Suppressor macrophage (primary cell): ENCODE measurements around the gene LUZP2.
"Not testable (repeated sequence)": the region's sequence is repeated elsewhere in the genome, so short reads cannot be mapped to it uniquely, and the experiment has no call there.

Source experiments
- DNase-seq, 4 experiments: peaks; one replicate each; pipeline ENCODE4 v3.0.0-alpha.2; 2020 to 2022

Gene LUZP2

DNA sequence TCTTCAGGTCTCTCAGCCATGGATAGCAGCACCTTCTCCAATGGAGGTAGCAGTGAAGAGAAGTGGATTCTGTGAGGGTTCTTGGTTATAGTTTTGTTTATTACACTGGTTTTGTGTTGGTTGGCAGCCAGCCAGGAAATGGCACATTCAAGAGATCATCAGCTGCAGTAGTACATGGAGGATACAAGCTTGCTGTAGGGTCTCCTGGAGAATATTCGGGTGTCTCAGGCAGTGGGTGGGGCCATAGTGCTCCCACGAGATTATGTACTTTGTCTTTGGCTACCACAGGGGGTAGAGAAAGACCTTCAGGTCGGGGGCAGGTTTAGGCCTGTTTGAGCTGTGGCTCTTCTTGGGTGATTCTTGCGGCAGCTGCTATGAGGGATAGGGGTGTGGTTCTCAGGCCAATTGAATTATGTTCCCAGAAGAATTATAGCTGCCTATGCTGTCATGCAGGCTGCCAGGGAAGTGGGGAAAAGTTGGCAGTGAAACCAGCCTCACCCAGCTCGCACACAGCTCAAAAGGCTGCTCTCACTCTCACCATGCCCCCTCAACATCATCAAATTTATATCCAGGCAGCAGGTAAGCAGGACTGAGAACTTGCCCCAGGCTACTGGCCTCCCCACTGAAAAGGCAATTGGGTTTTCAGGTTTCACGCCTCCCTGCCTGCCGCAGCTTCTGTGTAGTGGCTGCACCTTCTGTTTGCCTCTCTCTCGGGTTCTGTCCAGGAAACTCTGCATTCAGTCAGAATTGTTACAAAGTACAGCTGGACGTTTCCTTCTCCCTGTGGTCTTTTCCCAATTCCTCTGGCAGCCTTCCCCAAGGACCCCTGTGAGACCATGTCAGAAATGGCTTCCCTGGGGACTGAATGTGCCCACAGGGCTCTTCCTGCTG lies 435.5 kb downstream of the LUZP2 start:
- DNase-seq, result no peak

DNA sequence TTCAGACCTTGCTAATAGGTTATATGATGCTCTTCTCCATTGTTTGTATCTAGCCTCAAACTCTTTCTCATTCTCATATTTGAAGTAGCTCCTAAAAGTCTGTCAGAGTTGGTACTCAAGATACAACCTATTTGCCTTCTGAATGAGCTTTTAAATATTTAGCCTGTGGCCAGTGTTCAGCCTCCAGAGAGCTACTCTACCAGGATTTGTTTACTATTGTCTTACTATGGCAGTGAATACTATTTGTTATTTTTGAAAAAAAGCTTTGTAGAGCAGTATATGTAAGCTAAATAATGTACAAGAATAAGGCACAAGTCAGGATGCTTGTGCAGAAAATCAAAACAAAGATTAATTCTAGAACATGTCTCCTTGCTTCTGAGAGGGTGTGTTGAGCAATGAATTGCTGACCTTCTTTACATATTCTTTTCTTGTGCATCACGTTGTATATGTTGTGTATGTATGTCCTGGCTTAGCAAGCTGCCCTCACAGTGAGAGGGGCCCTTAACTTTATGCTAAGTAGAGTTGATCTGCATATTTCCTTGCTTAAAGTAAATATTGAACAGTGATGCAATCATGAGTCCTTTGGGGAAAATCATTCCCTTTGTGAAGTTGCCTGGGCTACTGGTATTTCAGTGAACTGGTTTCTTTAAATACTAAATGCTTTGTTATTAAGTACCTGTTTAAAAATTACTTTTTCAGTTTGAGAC lies 438.0 kb downstream of the LUZP2 start:
- no peak for DNase-seq

DNA sequence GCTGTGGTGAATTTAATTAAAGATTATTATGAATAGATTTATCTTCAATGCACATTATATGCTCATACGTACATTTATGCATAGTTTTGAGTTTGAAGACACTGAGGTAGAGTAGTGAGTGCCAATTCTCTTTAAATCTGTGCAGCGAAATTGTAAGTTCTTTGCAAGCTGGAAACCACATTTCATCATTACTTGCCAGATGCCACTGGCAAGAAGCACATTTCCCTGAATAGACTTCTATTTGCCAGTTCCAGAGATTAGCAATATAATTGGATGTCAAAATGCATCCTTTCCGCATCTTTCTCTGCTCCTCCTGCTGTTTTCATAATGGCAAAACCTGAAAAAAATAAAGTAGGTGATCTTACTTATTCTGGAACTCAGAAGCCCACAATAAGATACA lies 448.0 kb downstream of the LUZP2 start:
- no peak for DNase-seq

- no peak for DNase-seq
Observed at GRCh38 chr11:24949406-24949805, 452.6 kb downstream of the LUZP2 start.

DNA sequence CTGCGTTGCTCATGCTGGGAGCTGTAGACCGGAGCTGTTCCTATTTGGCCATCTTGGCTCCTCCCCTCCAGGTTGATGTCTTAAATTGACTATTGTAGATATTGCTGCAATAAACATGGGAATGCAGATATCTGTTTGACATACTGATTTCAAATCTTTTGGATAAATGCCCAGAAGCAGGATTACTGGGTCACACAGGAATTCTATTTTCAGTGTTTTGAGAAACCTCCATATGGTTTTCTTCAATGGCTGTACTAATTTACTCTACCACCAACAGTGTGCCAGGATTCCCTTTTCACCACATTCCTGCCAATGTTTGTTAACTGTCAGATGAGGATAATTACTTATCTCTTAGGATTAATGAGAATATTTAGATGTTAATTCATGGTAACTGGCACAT lies 467.0 kb downstream of the LUZP2 start:
- no peak for DNase-seq

DNA sequence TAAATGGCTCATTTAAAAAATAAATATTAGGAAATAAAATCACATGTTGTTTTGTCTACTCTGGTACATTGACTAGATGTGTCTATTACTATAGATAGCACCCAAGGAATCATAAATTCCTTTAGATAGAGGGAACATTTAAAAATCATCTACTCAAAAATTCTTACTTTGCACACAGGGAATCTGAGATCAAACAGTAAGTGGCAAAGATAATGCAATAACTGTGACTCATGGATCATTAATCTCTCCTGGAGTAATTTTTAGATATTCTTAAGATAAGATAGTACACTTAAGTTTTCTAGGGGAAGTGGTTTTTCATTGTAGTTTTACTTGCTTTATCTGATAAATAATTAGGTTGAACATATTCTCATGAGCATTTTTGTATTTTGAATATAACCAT lies 468.9 kb downstream of the LUZP2 start:
- DNase-seq, result no peak

GRCh38 chr11:24993903-24994302 lies 497.1 kb downstream of the LUZP2 start:
- DNase-seq, result not testable (repeated sequence)

- DNase-seq, result not testable (repeated sequence)
Observed at GRCh38 chr11:24999929-25000328, 503.1 kb downstream of the LUZP2 start.

GRCh38 chr11:25037431-25037830 lies 540.6 kb downstream of the LUZP2 start:
- DNase-seq, result no peak

DNA sequence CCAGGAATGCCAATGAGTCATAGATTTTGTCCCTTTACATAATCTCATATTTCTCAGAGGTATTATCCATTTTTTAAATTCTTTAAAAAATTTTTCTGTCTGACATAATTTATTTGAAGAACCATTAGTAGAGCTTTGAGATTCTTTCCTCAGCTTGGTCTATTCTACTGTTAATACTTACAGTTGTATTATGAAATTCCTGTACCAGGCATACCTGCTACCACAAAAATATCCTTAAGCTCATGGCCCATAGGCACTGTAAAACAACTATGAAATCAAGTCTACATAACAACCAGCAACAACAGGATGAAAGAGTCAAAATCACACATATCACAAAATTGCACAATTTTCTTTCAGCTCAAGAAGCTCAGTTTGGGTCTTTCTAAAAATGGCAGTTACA lies 541.3 kb downstream of the LUZP2 start:
- no peak for DNase-seq

DNA sequence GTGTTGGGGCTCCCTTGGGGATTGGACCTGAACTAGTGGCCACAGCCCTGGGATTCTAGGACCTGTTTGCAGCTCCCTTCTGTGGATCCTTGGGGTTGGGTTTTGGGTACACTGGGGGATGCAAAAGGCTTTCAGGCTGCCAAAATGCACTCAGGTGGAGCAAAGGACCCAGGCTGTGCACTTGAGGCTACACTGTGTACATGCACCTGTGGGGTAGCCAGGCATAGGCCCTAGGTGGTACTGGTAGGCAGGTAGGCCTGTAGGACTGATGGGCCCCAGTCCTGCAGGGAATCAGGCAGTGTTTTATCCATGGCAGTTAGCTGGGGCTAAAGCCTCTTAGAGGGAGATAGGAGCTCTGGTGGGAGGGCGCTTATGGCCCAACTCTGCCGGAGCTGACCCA lies 542.3 kb downstream of the LUZP2 start:
- DNase-seq, result no peak

DNA sequence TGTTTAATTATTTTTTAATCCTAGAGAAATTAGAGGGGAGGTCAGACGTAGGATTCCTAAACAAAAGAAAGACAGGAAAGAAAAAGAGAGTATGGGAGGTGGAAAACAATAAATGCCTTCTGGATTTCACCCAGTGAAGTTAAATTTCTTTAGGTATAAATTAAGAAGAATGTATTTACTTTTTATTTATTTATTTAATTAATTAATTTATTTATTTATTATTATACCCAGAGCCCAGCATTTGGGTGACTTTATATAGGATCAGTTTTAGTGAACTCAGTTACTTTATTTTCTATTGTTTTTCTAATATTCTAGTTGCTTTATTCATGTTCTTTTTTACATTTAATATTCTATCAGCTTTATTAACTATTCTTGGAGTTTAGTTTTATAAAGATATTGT lies 551.8 kb downstream of the LUZP2 start:
- no peak for DNase-seq

- no peak for DNase-seq
Observed at GRCh38 chr11:25052844-25053243, 556.0 kb downstream of the LUZP2 start.

DNA sequence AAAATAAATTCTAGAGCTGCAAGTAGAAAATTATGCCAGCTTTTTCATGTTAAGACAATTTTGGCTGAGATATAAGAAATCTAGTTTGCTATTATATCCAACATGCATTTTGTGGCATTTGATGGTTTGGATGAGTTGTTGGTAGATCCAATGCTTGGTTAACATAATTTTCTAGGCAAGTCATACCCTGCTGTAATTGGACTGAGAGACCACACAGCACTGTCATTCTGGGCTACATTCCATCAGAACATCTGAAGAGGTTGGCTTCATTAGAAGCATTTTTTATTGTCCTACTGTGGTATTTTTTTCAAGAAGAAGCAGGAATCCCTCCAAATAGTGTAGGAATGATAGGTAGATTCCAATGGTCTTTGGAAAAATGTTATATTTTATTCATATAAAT lies 561.0 kb downstream of the LUZP2 start:
- no peak for DNase-seq

DNA sequence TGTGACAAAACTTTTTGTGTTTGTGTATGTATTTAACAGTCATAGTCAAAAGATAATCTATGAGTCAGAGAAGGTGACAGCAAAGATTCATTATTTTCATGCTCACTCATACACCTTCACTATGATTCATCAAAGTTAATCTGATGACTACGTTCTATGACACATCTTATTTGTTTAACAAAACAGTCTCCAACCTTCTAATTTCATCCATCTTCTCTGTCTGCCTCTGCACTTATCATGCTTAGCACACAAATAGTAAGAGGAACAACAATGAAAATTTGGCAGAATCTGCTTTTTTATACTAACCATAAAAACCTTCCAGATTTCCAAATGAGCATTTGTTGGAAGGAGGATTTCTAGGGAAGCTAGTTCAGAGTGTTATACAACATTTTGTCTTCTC lies 568.9 kb downstream of the LUZP2 start:
- no peak for DNase-seq

DNA sequence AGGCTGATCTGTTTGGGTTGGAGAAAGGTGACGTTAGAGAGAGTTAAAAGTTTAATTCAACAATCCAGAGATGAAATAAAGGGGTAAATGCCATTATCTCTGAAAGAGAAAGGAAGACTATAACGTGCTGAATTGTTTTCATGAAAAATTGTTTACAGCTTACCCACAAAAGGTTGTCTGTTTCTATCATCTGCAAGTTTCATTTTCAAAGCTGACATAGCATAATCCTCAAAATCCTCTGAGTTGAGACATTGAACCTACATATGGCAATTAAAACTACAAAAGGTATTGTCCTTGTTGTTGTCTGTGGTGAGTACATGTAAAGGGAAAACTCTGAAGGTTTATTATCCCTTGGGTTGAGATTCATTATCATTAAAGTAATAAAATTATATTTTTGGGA lies 569.9 kb downstream of the LUZP2 start:
- DNase-seq, result no peak

GRCh38 chr11:25068451-25068850 lies 571.6 kb downstream of the LUZP2 start:
- DNase-seq, result no peak

GRCh38 chr11:25094085-25094802 lies 597.4 kb downstream of the LUZP2 start:
- DNase-seq, result no peak

DNA sequence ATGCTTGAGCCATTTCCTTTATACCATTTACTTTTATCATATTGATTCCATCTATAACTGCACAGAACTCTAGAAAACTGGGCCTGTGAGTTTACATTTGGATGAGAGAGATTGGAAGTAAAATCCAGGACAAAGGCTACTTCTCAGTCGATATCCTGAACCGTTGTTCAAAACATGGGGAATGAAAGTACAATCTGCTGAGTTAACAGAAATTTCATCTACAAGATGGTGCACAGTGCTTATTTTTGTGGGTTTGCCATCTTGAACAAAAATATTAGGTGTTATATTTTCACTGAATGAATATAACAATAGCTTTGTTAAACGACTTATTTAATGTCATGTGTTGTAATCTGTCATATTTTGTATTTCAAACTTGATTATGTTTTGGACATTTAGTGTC lies 622.6 kb downstream of the LUZP2 start:
- no peak for DNase-seq
